Measurements from ENCODE around the gene REV3L. TPM values are rescaled to one million over a fixed set of nuclear protein-coding genes. Genes with fewer than 3 reads are reported as not detected.

REV3L gene
- total RNA-seq, 2 experiments from 2014 or later: 20.1 to 27.6 TPM

DNA sequence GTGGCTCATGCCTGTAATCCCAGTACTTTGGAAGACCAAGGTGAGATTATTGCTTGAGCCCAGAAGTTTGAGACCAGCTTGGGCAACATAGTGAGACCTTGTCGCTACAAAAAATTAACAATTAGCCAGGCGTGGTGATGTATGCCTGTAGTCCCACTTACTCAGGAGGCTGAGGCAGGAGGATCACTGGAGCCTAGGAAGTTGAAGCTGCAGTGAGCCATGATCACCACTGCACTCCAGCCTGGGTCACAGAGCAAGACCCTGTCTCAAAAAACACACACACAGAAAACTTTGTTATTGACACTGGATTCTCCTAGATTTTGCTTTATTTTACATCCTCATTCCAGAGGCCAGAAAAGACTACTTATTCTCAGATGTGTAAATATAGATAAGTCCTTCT, 9.5 kb upstream of the REV3L start:
- Mint-ChIP-seq H3K27ac (no peak overlapping the region), H3K4me3 (no peak overlapping the region), H3K36me3 (ENCODE audit: low read depth) (peaks cover 19% of the 10 kb centered on the region), H3K4me1 (ENCODE audit: low read depth) (peaks cover 24% of the 10 kb centered on the region), H3K9me3 (no peaks in the 10 kb centered on the region), H3K27me3 (no peaks in the 10 kb centered on the region)
- DNase-seq (no peak), ATAC-seq (no peak)
- TF ChIP-seq CTCF (IDR thresholded peaks at IDR 0.05): no peak
- ChIA-PET CTCF (no interaction called here), POLR2A (no interaction called here)
- intact Hi-C loops (cut with micrococcal nuclease): no loop called here

GRCh38 chr6:111490067-111490466, 7.0 kb upstream of the REV3L start:
- H3K9me3 Mint-ChIP-seq: peaks cover 4% of the 10 kb centered on the region

GRCh38 chr6:111487661-111488060, 4.6 kb upstream of the REV3L start:
- POLR2A ChIA-PET: no interaction called here

More at GRCh38 chr6:111490067-111490466, 7.0 kb upstream of the REV3L start:
- H3K4me1 Mint-ChIP-seq (ENCODE audit: low read depth): peaks cover 38% of the 10 kb centered on the region
- intact Hi-C loops (cut with micrococcal nuclease): no loop called here
- ChIA-PET POLR2A (interaction anchor here (1.2 kb wide), 1 partner anchor 36 kb away, joined by 4 read pairs; no protein-coding TSS in a partner anchor), CTCF (interaction anchor here (0.9 to 1.8 kb wide), 3 partner anchors 11 to 231 kb away, joined by 3 to 9 read pairs (median 5); a partner anchor contains a TSS)
- peaks cover 31% of the 10 kb centered on the region for H3K36me3 Mint-ChIP-seq (ENCODE audit: low read depth)
- DNase-seq (no peak), ATAC-seq (no peak)
- no peak for TF ChIP-seq CTCF (IDR thresholded peaks at IDR 0.05)
- H3K27ac Mint-ChIP-seq: no peak overlapping the region
- H3K27me3 Mint-ChIP-seq: no peaks in the 10 kb centered on the region
- H3K4me3 Mint-ChIP-seq: no peak overlapping the region

DNA sequence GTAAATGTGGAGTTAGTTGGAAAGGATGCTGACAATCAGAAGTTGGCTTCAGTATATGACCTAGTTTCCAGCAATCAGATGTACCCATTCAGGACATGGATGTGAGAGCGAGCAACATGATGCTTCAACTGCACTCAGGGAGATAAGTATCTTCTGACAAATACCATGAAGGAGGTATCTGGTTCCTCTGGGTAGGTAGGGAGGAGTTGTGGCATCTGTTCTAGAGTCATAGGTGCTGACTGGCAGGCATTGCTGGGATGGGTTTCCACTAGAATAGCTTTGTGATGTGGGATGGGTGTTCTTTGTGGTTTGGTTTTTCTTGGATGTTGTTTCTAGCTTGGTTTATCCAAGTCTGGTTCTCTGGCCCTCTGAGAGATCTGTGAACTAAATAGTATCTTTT, 3.9 kb upstream of the REV3L start:
- Mint-ChIP-seq H3K9me3 (peaks cover 4% of the 10 kb centered on the region), H3K27ac (peak overlapping the region; percentile 90), H3K4me1 (ENCODE audit: low read depth) (peaks cover 35% of the 10 kb centered on the region), H3K27me3 (no peaks in the 10 kb centered on the region), H3K4me3 (peak overlapping the region; percentile 21), H3K36me3 (ENCODE audit: low read depth) (peaks cover 32% of the 10 kb centered on the region)
- ChIA-PET CTCF (interaction anchor here (0.9 to 1.8 kb wide), 2 partner anchors 9 to 556 kb away, joined by 4 read pairs; no protein-coding TSS in a partner anchor), POLR2A (interaction anchor here (1.1 kb wide), 1 partner anchor 82 kb away, joined by 3 read pairs; no protein-coding TSS in a partner anchor)
- intact Hi-C loops (cut with micrococcal nuclease): no loop called here
- DNase-seq (no peak), ATAC-seq (no peak)
- TF ChIP-seq CTCF (IDR thresholded peaks at IDR 0.05): no peak

More at GRCh38 chr6:111487661-111488060, 4.6 kb upstream of the REV3L start:
- intact Hi-C loops (cut with micrococcal nuclease): no loop called here
- peak overlapping the region; percentile 90 for H3K27ac Mint-ChIP-seq
- H3K27me3 Mint-ChIP-seq: no peaks in the 10 kb centered on the region
- peaks cover 35% of the 10 kb centered on the region for H3K4me1 Mint-ChIP-seq (ENCODE audit: low read depth)
- H3K9me3 Mint-ChIP-seq: peaks cover 4% of the 10 kb centered on the region
- peaks cover 32% of the 10 kb centered on the region for H3K36me3 Mint-ChIP-seq (ENCODE audit: low read depth)
- H3K4me3 Mint-ChIP-seq: no peak overlapping the region
- ATAC-seq: peak; percentile 26
- TF ChIP-seq CTCF (IDR thresholded peaks at IDR 0.05): no peak
- no peak for DNase-seq
- CTCF ChIA-PET: interaction anchor here (0.9 to 1.8 kb wide), 2 partner anchors 9 to 556 kb away, joined by 4 read pairs; no protein-coding TSS in a partner anchor

DNA sequence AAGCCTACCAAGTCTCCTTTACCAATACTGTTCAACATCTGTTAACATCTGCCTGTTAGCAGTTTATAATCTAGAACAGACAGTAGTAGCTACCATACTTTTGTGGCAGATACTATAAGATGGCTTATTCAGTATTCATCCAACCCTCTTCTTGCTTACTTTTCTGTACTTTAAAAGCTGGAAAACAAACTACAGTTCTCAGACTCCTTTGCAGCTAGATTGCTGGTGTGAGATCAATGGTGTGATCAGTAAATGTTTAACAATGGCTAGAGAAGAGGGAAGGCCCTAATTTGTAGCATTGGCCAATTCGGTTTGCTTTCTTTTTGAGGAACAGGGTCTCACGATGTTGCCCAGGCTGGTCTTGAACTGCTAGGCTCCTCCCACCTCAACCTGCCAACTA, 3.5 kb upstream of the REV3L start:
- POLR2A ChIA-PET: interaction anchor here (0.6 to 1.1 kb wide), 2 partner anchors 82 to 376 kb away, joined by 3 to 4 read pairs; no protein-coding TSS in a partner anchor
- no peak overlapping the region for H3K4me3 Mint-ChIP-seq

More for the DNA sequence above, 3.5 kb upstream of the REV3L start:
- intact Hi-C loops (cut with micrococcal nuclease): no loop called here
- H3K9me3 Mint-ChIP-seq: peaks cover 4% of the 10 kb centered on the region
- no peaks in the 10 kb centered on the region for H3K27me3 Mint-ChIP-seq
- CTCF ChIA-PET: interaction anchor here (0.9 to 1.8 kb wide), 2 partner anchors 8 to 557 kb away, joined by 4 read pairs; no protein-coding TSS in a partner anchor
- peaks cover 36% of the 10 kb centered on the region for H3K4me1 Mint-ChIP-seq (ENCODE audit: low read depth)
- ATAC-seq (no peak), DNase-seq (no peak)
- H3K36me3 Mint-ChIP-seq (ENCODE audit: low read depth): peaks cover 32% of the 10 kb centered on the region
- peak overlapping the region; percentile 90 for H3K27ac Mint-ChIP-seq
- TF ChIP-seq CTCF (IDR thresholded peaks at IDR 0.05): no peak

Measured in activated CD8-positive, alpha-beta T cell treated with anti-CD3 and anti-CD28 coated beads for 36 hours (primary cell).